ENCODE data around the gene TRMT61B.

TRMT61B gene

DNA sequence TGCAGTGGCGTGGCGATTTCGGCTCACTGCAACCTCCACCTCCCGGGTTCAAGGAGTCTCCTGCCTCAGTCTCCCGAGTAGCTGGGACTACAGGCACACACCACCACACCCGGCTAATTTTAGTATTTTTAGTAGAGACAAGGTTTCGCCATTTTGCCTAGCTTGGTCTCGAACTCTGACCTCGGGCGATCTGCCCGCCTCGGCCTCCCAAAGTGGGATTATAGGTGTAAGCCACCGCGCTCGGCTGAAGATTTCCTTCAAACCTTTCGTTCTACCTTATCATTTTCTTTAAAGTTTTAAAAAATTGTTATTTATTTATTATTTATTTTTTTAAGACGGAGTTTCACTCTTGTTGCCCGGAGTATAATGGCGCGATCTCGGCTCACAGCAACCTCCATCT, 23.4 kb upstream of the TRMT61B start:
- no peaks in the 10 kb centered on the region for H3K27me3 ChIP-seq
- H3K27ac ChIP-seq, result peak overlapping the region in 1 of 11 experiments; percentile 97; a peak in 1 of 22 replicates
- H3K36me3 ChIP-seq, result peaks cover 0 to 25% (median 5%) of the 10 kb centered on the region in 11 experiments; a peak in 8 of 22 replicates
- no peak for TF ChIP-seq Cebpa-rat (IDR thresholded peaks at IDR 0.05)
- peaks cover 22 to 29% (median 25%) of the 10 kb centered on the region in 10 experiments for H3K4me1 ChIP-seq
- H3K9me3 ChIP-seq (replicated peaks in 1 of 11), result peaks cover 0 to 5% (median 0%) of the 10 kb centered on the region in 11 experiments; a peak in 1 of 22 replicates
- peak overlapping the region in 3 of 10 experiments; percentile 96 to 100 (median 96); a peak in 4 of 20 replicates for H3K4me3 ChIP-seq
- H3K9ac ChIP-seq, result no peak overlapping the region
- 0 out of 22 replicates have a peak overlapping the region, but pooled peaks of 1 of the 11 experiments have one; percentile 32 for H3K4me2 ChIP-seq
- peaks cover 25 to 39% (median 32%) of the 10 kb centered on the region in 11 experiments for H4K20me1 ChIP-seq

DNA sequence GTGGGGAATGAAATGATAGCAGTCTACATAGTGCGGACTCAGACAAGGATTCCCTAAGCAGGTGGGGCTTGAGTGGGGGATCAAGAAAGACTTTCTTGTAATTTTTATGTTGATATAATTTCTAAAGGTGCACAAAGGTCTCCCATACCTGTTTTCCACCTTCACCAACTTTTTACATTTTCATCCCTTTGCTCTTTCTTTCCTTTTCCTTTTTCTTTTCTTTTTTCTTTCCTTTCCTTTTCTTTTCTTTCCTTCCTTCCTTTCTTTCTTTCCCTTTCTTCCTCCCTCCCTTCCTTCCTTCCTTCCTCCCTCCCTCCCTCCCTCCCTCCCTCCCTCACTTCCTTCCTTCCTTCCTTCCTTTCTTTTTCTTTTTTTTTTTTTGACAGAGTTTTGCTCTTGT, 10.1 kb upstream of the TRMT61B start:
- Histone ChIP-seq H3K36me3 (no peaks in the 10 kb centered on the region), H3K9me3 (replicated peaks in 1 of 11) (no peaks in the 10 kb centered on the region), H4K20me1 (no peaks in the 10 kb centered on the region), H3K4me3 (no peak overlapping the region), H3K9ac (no peak overlapping the region), H3K27me3 (no peaks in the 10 kb centered on the region), H3K4me1 (no peaks in the 10 kb centered on the region), H3K4me2 (no peak overlapping the region), H3K27ac (no peak overlapping the region)
- TF ChIP-seq Cebpa-rat (IDR thresholded peaks at IDR 0.05), result no peak

DNA sequence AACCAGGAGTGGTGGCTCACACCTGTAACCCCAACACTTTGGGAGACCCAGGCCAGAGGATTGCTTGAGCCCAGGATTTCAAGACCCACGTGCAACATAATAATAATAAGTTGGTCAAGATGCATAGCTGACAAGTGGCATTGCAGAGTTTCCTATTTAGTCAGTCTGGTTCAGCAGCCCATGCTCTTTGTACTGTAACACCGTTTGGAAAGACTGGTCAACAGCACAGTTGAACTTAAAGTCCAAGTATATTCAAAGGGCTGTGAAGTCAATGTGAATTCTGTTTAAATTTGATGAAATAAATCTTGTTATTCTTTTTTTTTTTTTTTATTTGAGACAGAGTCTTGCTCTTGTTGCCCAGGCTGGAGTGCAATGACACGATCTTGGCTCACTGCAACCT, 1.5 kb upstream of the TRMT61B start:
- no peak overlapping the region; a peak in 2 of 22 replicates for H3K4me2 ChIP-seq
- H4K20me1 ChIP-seq, result peaks cover 0 to 28% (median 20%) of the 10 kb centered on the region in 11 experiments; a peak in 15 of 22 replicates
- H3K27ac ChIP-seq, result no peak overlapping the region
- H3K27me3 ChIP-seq, result no peaks in the 10 kb centered on the region
- TF ChIP-seq Cebpa-rat (IDR thresholded peaks at IDR 0.05), result no peak
- no peaks in the 10 kb centered on the region for H3K9me3 ChIP-seq (replicated peaks in 1 of 11)
- no peak overlapping the region for H3K9ac ChIP-seq
- H3K4me1 ChIP-seq, result peaks cover 25 to 42% (median 31%) of the 10 kb centered on the region in 10 experiments
- no peak overlapping the region for H3K4me3 ChIP-seq
- peaks cover 0 to 16% (median 7%) of the 10 kb centered on the region in 11 experiments; a peak in 16 of 22 replicates for H3K36me3 ChIP-seq

DNA sequence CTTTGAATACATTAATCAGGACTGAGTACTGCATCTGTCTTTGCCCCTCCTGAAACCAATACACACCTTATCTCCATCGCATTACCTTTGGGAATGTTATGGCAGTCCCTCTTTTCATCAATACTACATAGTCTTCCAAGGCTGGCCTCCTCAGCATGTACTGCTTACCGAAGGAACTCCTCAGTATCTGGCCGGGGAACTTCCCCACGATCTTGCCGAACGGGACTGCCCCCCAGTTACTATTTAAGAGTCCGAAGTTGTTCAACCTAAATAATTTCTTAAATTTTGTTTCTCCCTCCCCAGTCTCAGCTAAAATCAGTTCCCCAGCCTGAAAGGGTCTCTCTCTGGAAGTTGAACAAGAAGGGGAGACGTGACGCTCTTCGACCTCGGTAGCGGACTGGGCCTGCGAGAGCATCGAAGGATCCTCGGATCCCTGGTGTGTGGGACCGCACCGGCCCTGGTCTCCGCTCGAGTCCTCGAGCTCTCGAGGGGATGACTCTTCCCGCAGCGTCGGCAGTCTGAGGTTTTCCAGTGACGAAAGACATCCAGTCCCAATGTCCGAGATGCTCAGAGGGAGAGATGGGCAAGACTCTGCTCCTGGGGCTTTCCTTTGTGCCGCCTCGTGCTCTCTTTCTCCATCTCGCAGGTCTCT, 489 bp downstream of the TRMT61B start:
- peak overlapping the region; percentile 38 to 91 (median 85) for H3K27ac ChIP-seq
- H3K27me3 ChIP-seq, result no peaks in the 10 kb centered on the region
- TF ChIP-seq Cebpa-rat (IDR thresholded peaks at IDR 0.05), result no peak
- peak overlapping the region; percentile 84 to 95 (median 86) for H3K9ac ChIP-seq
- peaks cover 4 to 31% (median 21%) of the 10 kb centered on the region in 11 experiments; a peak in 21 of 22 replicates for H3K36me3 ChIP-seq
- peak overlapping the region; percentile 79 to 98 (median 84) for H3K4me3 ChIP-seq
- H3K4me2 ChIP-seq, result peak overlapping the region; percentile 85 to 98 (median 97)
- peaks cover 29 to 45% (median 36%) of the 10 kb centered on the region in 10 experiments for H3K4me1 ChIP-seq
- H3K9me3 ChIP-seq (replicated peaks in 1 of 11), result no peaks in the 10 kb centered on the region
- H4K20me1 ChIP-seq, result peaks cover 0 to 43% (median 25%) of the 10 kb centered on the region in 11 experiments; a peak in 16 of 22 replicates

DNA sequence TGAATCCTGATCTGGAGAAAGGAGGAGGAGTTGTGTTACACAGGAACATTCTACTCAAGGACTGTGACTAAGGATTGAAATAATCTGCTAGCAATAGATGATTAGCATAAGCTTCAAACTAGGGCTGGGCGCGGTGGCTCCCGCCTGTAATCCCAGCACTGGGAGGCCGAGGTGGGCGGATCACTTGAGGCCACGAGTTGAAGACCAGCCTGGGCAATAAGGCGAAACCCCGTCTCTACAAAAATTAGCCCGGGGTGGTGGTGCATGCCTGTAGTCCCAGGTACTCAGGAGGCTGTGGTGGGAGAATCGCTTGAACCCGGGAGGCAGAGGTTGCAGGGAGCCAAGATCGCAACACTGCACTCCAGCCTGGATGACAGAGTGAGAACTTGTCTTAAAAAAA, 1.5 kb downstream of the TRMT61B start:
- Histone ChIP-seq H3K27me3 (no peaks in the 10 kb centered on the region), H3K9me3 (replicated peaks in 1 of 11) (no peaks in the 10 kb centered on the region), H3K4me3 (peak overlapping the region; percentile 79 to 98 (median 84)), H3K36me3 (peaks cover 14 to 41% (median 31%) of the 10 kb centered on the region in 11 experiments; a peak in 21 of 22 replicates), H3K9ac (peak overlapping the region; percentile 84 to 95 (median 86)), H4K20me1 (peaks cover 0 to 54% (median 31%) of the 10 kb centered on the region in 11 experiments; a peak in 16 of 22 replicates), H3K4me1 (peaks cover 29 to 45% (median 36%) of the 10 kb centered on the region in 10 experiments), H3K4me2 (peak overlapping the region; percentile 85 to 98 (median 97)), H3K27ac (no peak overlapping the region)
- no peak for TF ChIP-seq Cebpa-rat (IDR thresholded peaks at IDR 0.05)

DNA sequence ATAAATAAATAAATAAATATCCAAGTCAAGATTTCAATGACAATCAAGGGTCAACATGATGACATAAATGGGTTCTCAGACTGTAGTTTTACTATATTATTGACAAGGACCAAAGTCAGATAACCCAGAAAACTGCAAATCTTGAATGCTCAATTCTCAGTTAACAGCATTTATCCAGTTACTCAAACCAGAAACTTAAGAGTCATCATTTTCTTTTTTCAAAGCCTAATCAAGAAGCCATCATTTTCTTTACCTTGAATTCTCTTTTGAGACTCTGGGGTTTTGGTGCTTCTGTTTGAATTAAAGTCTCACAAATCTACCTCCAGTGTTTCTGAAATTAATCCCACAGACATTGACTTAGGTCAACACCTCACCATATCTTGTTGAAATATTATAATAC, 14.1 kb downstream of the TRMT61B start:
- Histone ChIP-seq H3K9me3 (replicated peaks in 1 of 11) (no peaks in the 10 kb centered on the region), H3K36me3 (peaks cover 34 to 95% (median 65%) of the 10 kb centered on the region in 11 experiments), H3K27me3 (no peaks in the 10 kb centered on the region), H4K20me1 (peaks cover 0 to 23% (median 3%) of the 10 kb centered on the region in 11 experiments; a peak in 5 of 22 replicates), H3K4me2 (no peak overlapping the region), H3K9ac (no peak overlapping the region), H3K4me1 (no peaks in the 10 kb centered on the region), H3K4me3 (no peak overlapping the region), H3K27ac (no peak overlapping the region)
- TF ChIP-seq Cebpa-rat (IDR thresholded peaks at IDR 0.05), result no peak

DNA sequence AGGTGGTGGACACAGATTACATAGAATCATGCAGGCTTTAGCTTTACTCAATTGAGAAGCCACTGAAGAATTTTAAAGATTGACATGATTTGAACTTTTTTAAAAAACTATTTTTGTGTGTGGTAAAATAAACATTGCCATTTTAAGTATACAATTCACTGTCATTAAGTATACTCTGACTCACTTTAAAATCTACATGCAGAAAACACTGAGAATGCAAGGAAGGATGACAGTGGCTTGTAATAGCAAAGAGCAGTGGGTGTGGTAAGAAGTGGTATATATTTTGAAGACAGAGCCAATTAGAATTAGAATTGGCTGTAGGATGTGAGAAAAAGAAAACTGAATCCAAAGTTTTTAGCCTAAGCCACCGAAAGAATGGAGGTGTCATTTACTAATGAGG, 14.9 kb downstream of the TRMT61B start:
- no peak for TF ChIP-seq Cebpa-rat (IDR thresholded peaks at IDR 0.05)
- Histone ChIP-seq H3K9ac (no peak overlapping the region), H3K9me3 (replicated peaks in 1 of 11) (no peaks in the 10 kb centered on the region), H4K20me1 (peaks cover 0 to 23% (median 0%) of the 10 kb centered on the region in 11 experiments; a peak in 5 of 22 replicates), H3K4me2 (no peak overlapping the region), H3K36me3 (peaks cover 34 to 92% (median 63%) of the 10 kb centered on the region in 11 experiments), H3K4me1 (no peaks in the 10 kb centered on the region), H3K4me3 (no peak overlapping the region), H3K27me3 (no peaks in the 10 kb centered on the region), H3K27ac (no peak overlapping the region)

DNA sequence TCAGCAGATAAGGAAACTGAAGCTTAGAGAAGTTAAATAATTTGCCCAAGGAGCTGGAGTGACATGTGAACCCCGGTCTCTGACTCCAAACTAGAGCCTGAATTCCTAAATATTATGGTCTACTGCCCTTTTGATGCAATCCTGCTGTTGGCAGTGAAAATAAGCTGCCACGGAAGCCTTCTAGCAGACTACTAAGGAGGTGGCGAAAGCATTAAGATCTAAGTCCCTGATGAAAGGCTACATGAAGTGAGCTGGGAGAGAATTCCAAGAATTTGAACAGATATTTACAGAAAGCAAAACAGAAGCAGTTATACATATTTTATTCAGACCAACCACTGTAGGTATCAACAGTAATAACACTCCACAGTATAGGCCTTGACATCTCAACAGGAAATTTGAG, 28.1 kb downstream of the TRMT61B start:
- Histone ChIP-seq H3K9ac (no peak overlapping the region), H3K27me3 (no peaks in the 10 kb centered on the region), H3K36me3 (peaks cover 2 to 34% (median 12%) of the 10 kb centered on the region in 11 experiments; a peak in 16 of 22 replicates), H3K4me3 (no peak overlapping the region), H3K9me3 (replicated peaks in 1 of 11) (no peaks in the 10 kb centered on the region), H3K4me2 (no peak overlapping the region), H3K27ac (no peak overlapping the region), H4K20me1 (no peaks in the 10 kb centered on the region), H3K4me1 (no peaks in the 10 kb centered on the region)
- no peak for TF ChIP-seq Cebpa-rat (IDR thresholded peaks at IDR 0.05)

DNA sequence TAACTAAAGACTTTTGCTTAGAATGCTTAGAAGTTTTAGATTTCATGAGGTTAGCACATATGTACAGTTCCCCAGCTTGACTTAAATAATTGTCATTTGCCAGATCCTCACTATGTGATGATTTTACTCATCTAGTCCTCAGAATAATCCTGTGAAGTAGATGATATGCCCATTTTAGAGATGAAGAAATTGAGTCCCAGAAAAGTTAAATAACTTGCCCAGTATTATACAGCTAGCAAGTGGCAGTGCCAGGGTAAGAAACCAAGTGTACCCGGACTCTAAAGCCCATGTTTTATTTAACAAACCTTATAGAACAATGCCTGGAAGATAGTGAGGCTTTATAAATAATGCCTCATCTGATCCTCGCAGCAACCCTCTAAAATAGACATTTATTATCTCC, 31.1 kb downstream of the TRMT61B start:
- no peak overlapping the region for H3K27ac ChIP-seq
- peaks cover 0 to 5% (median 0%) of the 10 kb centered on the region in 11 experiments; a peak in 2 of 22 replicates for H3K9me3 ChIP-seq (replicated peaks in 1 of 11)
- H3K27me3 ChIP-seq, result no peaks in the 10 kb centered on the region
- H3K4me1 ChIP-seq, result no peaks in the 10 kb centered on the region
- no peaks in the 10 kb centered on the region for H4K20me1 ChIP-seq
- no peak overlapping the region for H3K4me2 ChIP-seq
- H3K9ac ChIP-seq, result no peak overlapping the region
- no peak overlapping the region for H3K4me3 ChIP-seq
- no peak for TF ChIP-seq Cebpa-rat (IDR thresholded peaks at IDR 0.05)
- peaks cover 0 to 8% (median 0%) of the 10 kb centered on the region in 11 experiments; a peak in 4 of 22 replicates for H3K36me3 ChIP-seq

Data from BLaER1 treated with 17β-estradiol and CSF1 and Interleukin-3, amounts not matched to agents 10 nM and 100 nM (cell line).